G401 (cell line): ENCODE data around the gene TPSD1. TPM values are rescaled to one million over a fixed set of nuclear protein-coding genes. Genes with fewer than 3 reads are reported as not detected.
"Not testable (repeated sequence)": the region's sequence is repeated elsewhere in the genome, so short reads cannot be mapped to it uniquely, and the experiment has no call there.

ENCODE experiments used
- DNase-seq: peaks from one replicate; pipeline ENCODE4 v3.0.0-alpha.2; 2015; ENCODE audit warnings: low spot score
- in situ Hi-C: cut with HindIII; loops from 2 replicates; pipeline ENCODE4 v1.10.0; 2016; ENCODE audit warnings: low sequenced_read_pairs, mixed read lengths
- total RNA-seq: library from RNA; depleted of rRNA; stranded (reverse); fragments of >200 nt; shearing (Covaris generic); gene quantifications from 2 replicates; pipeline ENCODE4 v1.2.3, GENCODE V29; 2014; rRNA removed

Gene TPSD1
- not detected in 2 replicates for total RNA-seq

- in situ Hi-C loops = not testable (repeated sequence)
These were observed at the start of gene TPSD1 for GRCh38 chr16:1255276-1256122. TSS of gene TPSD1 (plus strand) at chr16:1256069. CDS start at chr16:1256281, 212 bp downstream.

GRCh38 chr16:1206326-1206725, 49.5 kb upstream of the TPSD1 start:
- DNase-seq = no peak
- in situ Hi-C loops = no loop called here

More at GRCh38 chr16:1255276-1256122, at the start of gene TPSD1:
- not testable (repeated sequence) for DNase-seq

GRCh38 chr16:1206786-1207185, 49.1 kb upstream of the TPSD1 start:
- in situ Hi-C loops = no loop called here
- no peak for DNase-seq

GRCh38 chr16:1208239-1208830, 47.5 kb upstream of the TPSD1 start:
- in situ Hi-C loops = no loop called here
- no peak for DNase-seq

GRCh38 chr16:1209081-1209480, 46.8 kb upstream of the TPSD1 start:
- in situ Hi-C loops = no loop called here
- DNase-seq = no peak

- no peak for DNase-seq
- in situ Hi-C loops = no loop called here
These were observed 45.4 kb upstream of the TPSD1 start for GRCh38 chr16:1210461-1210860.

- no peak for DNase-seq
- in situ Hi-C loops = no loop called here
These were observed 44.2 kb upstream of the TPSD1 start for GRCh38 chr16:1211451-1212268.

GRCh38 chr16:1212616-1213194, 43.2 kb upstream of the TPSD1 start:
- no peak for DNase-seq
- in situ Hi-C loops = no loop called here

- no peak for DNase-seq
- in situ Hi-C loops = no loop called here
These were observed 42.6 kb upstream of the TPSD1 start for GRCh38 chr16:1213231-1213630.

GRCh38 chr16:1213796-1214372, 42.0 kb upstream of the TPSD1 start:
- in situ Hi-C loops = no loop called here
- no peak for DNase-seq

GRCh38 chr16:1214719-1215118, 41.1 kb upstream of the TPSD1 start:
- in situ Hi-C loops = no loop called here
- DNase-seq = no peak

- in situ Hi-C loops = no loop called here
- DNase-seq = no peak
These were observed 40.1 kb upstream of the TPSD1 start for GRCh38 chr16:1215574-1216295.

GRCh38 chr16:1216296-1216619, 39.6 kb upstream of the TPSD1 start:
- in situ Hi-C loops = no loop called here
- DNase-seq = no peak

GRCh38 chr16:1216681-1217400, 39.0 kb upstream of the TPSD1 start:
- no peak for DNase-seq
- in situ Hi-C loops = no loop called here

GRCh38 chr16:1217526-1217925, 38.3 kb upstream of the TPSD1 start:
- in situ Hi-C loops = no loop called here
- no peak for DNase-seq

- no peak for DNase-seq
- in situ Hi-C loops = no loop called here
These were observed 37.6 kb upstream of the TPSD1 start for GRCh38 chr16:1218061-1218929.

- no peak for DNase-seq
- in situ Hi-C loops = no loop called here
These were observed 36.8 kb upstream of the TPSD1 start for GRCh38 chr16:1218930-1219611.
